GM19463 (cell line): ENCODE results near the gene ABCA4.
A peak's percentile ranks its signal among the peaks of the same experiment; 100 is the strongest.

Experiments
- ATAC-seq: cut with Tn5 transposase; IDR thresholded peaks from one replicate; pipeline ENCODE4 v1.9.1; 2021; ENCODE audit warnings: mild to moderate bottlenecking, moderate library complexity; ENCODE audit not compliant: unreplicated experiment

Gene ABCA4

GRCh38 chr1:94124538-94124937 lies 3.6 kb upstream of the ABCA4 start:
- ATAC-seq: no peak

DNA sequence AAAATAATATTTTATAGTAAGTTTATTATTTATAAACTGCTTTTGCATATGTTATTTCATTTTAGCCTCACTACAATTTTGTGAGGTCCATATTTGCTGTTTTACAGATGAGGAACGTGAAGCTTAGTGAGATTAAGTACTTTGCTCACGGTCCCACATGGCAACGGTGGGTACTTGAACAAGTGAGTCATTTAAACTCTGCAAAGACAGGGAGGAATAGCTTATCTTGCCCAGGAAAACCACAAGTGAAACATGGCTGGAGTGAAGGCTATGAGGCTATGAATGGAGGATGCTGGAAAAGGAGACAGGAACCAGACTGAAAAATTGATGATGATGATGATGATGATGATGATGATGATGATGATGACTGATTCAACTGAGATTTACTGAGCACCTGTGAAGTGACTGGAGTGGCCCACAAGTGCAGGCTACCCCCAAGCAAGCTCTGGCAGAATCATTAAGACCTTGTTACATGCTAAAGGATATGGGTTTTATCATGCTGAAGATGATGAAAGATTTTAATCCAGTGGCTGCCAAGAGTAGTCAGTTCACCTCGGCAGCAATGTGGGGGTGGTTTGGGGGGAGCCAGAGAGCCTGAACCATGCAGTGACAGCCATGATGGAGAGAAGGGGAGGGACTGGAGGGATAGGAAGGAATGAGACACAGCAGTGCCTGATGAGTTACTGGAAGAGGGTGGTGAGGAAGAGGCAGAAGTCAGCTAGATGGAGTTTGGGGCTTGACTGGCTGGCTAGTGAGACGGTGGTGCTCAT lies 1.4 kb upstream of the ABCA4 start:
- ATAC-seq: no peak

DNA sequence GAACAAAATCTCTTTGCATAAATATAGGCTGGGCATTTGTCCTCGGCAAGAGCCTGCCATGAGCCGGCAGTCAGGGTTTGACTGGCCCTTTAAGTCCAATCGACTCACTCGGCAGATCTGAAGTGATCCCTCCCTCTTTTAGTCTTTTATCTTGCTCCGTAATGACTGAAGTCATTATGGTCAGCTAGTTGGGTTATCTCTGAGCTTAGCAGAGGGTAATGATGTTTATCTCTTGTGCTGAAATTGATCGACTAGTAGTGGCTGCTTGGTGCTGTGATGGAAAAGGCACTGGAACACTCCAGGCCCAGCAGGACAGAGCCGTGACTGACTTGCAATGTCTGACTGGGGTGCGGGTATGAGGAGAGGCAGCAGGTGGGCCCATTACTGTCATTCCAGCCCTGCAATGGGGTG lies 468 bp upstream of the ABCA4 start:
- no peak for ATAC-seq

- no peak for ATAC-seq
Observed at GRCh38 chr1:94120570-94120901, 412 bp downstream of the ABCA4 start.

DNA sequence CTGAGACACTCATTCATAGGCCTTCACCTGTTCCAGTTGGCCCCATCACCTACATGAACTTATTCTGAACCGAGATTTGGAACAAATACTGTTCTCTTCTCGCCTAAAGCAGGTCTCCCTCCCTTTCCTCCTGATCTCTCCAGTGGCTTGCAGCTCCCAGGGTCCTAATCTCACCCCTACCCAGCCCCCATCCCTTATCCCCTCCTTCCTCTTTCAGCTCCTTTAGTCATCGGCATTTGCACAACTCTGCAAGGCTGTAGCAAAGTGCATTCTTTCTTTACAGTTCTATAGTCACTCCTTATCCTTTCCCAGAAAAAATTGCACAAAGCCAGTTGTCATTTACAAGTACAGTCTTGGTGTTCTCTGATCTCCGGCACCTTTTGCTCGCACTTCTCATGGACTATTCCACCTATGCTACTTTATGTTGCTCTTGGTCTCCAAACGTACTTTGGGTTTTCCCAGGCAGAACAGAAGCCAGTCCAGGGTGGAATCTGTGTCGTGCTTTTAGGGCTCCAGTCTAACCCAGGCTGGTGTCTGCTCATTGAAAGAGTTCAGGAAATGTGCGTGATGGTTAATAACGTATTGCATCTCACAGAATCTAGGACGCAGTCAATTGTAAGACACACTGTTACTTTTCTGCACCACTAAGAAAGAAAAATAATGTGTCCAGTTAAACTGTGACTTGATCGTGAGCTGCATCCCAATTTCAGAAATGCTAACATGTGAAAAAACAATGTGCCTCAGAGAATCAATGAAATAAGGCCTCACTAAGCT lies 965 bp downstream of the ABCA4 start:
- ATAC-seq: no peak

- ATAC-seq: no peak
Observed at GRCh38 chr1:94119306-94119705, 1.6 kb downstream of the ABCA4 start.

GRCh38 chr1:94118471-94118870 lies 2.5 kb downstream of the ABCA4 start:
- no peak for ATAC-seq

DNA sequence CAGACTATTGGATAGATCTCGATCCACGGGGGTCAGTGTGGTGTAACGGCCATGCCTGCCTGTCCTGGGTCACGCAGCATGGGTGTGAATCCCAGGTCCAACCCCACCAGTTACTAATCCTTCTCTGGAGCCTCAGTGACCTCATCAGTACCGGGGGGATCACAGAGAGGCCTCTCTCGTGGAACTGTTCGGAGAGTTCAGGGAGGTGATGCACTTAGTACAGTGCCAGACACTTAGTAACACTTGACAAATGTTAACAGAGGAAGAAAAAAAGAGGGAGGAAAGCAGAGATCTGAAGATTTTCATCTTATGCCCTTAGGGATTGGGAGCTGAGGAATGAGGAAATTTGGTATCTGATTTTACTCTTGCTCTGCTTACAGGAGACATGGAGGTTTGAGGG lies 2.9 kb downstream of the ABCA4 start:
- ATAC-seq: no peak

DNA sequence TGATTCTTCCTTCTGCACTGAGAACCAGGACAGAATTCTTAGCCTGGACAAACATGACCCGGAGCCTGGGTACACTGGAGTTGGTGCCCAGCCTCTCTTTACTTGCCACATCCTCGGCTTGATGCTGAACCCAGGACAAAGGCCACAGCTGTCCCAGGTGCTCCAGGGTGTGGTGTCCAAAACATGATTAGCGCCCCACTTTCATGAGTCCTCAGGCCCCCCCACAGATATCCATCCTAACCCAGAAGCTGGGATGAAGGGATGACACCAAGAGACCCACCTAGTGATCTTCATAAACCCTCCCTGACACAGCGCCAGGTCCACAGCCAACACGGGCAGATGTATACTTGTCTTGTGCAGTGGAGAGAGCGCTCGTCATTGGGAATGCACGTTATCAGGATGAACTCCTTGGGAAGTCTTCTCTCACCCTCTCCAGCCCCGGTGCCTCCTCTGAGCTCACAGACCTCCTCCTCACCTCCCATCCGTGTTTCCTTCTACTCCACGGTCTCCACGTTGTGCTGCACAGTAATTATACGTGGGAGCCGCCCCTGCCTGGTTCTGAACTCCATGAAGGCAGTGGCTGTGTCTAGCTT lies 3.6 kb downstream of the ABCA4 start:
- ATAC-seq: no peak

- no peak for ATAC-seq
Observed at GRCh38 chr1:94115900-94116436, 5.0 kb downstream of the ABCA4 start.

DNA sequence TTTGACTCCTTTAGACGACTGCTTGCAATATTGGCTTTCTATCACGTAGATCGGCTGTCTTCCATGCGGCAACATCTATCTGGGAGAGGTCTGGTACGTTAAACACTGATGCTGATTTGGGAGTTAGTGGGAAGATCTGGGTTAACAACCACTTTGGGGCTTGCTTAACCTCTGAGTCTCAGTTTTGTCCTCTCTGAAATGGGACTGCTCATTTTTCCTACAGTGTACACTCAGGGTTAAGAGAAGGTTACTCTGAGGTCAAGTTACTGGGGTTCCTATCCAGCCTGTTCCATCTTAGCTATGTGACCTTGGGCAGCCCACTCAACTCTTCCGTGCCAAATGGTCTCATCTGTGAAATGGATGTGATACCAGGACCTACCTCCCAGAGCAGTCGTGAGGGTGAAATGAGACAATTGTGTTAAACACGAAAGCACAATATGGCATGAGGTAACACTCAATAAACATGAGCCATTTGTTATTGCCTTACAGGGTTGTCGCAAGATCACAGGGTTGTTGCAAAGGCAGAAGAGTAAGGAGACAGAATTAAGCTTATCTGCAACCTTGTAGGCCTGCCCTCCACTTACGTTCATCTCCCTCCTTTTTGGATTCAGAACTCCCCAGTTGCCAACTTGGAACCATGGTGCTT lies 5.6 kb downstream of the ABCA4 start:
- ATAC-seq: no peak

DNA sequence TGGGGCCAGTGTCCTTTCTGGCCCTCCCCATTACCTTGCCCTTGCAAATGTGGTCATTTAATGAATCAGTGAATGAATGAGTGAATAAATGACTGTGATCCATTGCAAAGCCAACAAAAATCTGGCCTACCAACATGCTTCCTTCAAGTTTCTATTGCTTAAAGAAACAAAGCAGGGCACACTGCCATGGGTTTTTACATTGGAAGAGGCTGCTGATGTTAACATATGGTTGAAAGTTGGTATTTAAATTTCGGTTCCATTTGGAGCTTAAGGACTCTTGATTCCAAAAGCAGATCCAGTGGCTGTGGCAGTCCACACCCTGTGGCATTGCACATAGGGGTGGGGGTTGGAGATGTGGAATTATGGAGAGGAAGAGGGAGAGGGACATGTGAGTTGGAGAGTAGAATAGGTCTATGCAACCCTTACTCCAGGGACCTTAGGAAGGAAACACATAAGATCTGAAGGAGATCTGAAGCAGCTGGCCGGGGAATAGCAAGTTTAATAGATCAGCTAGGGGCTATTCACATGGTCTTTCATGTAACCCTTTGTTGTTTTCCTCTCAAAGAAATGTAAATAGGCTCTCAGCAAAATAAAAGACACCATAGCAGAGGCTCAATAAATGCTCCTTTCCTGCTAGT lies 7.2 kb downstream of the ABCA4 start:
- no peak for ATAC-seq

- ATAC-seq: peak; percentile 77
Observed at GRCh38 chr1:94111879-94112278, 9.1 kb downstream of the ABCA4 start.

- no peak for ATAC-seq
Observed at GRCh38 chr1:94110946-94111740, 9.8 kb downstream of the ABCA4 start.

DNA sequence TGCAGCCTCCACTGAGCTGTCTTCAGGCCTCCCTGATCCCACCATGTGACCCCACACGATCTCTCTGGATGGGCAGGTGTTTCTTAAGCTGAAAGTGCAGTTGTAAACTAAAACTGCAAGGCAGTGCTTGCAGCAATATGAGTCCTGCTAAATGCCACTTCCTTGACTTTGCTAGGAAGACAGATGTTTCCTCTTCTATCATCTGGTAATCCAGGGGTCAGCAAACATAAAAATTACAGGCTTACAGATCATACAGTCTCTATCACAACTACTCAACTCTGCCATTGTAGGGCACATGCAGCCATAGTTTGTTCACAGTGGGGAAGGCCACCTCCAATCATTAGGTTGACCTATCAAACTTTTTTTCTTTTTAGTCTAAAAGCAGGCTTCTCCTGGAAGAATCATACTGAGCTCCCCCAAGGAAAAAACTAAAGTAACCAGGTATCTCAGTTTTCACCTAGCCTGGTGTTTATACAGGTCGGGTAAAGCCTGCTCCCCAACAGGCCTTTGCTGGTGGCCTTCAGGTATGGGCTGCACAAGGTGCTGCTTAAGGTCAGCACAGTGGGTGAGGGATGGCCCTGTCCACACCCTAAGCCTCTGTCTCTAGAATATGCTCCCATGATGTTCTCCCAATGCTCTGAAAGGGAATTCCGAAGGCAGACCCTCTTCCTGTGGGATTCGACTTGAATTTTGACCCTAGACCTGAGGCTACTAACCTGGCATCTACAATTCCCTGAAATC lies 10.8 kb downstream of the ABCA4 start:
- ATAC-seq: no peak

GRCh38 chr1:94109478-94109877 lies 11.5 kb downstream of the ABCA4 start:
- ATAC-seq: no peak

DNA sequence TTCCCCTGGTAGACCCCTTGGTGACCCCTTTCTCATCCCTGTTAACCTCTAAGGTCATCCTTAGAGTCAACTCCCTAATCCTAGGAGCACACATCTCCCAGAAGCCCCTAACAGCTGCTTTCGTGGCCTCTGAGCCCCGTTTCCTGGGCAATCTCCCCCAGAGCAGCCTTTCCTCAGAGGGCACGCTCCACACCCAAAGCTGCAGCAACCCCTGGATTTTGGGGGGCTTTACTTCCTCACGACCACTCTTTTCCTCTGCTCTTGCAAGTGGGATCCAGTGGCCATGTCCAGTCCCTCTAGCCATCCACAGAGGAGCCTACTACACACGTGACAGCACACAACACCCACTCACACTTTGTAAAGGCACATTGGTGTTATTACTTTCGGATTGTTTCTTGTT lies 13.8 kb downstream of the ABCA4 start:
- ATAC-seq: no peak

DNA sequence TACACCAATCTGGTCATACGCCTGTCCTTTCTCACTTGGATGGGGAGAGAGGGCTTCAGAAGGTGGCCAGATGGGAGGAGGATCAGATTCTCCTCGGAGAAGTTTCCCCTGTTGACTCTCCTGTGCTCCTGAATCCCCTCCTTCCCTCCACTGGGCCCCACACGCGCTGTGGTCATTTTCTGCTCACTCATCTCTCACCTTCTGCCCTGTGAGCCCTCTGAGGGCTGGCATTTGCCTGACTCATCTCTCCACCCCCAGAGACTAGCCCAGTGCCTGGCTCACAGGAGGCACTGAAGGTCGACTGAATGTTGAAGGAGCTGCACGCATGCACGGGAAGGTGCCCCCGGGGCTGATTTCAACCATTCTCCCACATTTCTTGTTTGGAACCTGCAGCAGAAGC lies 14.2 kb downstream of the ABCA4 start:
- no peak for ATAC-seq

DNA sequence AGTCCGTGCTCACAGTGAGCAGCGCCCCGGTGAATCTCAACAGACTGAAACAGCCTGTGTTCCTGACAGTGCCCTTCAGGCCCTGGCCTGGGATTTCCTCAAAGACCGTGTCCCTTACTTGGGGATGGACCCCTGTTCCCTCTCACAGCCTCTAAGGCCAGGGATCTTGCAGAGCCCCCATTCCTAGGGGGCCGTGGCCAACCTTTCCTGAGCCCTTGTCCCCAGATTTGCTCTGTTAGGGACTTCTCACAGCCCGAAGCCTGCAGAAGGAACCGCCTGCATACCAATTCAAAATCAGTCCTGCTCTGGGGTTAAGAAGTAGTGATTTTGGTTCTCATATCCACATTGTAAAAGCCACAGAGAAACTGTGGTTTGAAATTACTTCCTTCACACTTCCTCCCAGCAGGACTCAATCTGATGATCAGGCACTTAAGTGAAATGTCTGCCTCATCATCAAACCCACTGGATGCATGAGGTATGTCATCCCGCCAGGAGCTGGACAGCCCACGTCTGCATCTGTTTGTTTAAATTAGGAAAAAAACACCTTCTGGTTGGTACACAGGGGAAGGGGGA lies 14.9 kb downstream of the ABCA4 start:
- ATAC-seq: peak; percentile 50
